Liver (tissue), 3 donors: ENCODE measurements around the gene LSM3.

Experiments
- EGR1 ChIP-seq, 2 donors: IDR thresholded peaks; 2 replicates each; pipeline ENCODE4 v1.6.1; 2016 to 2018; ENCODE audit warnings: antibody characterized with exemption in 2 of 2, low read depth in 2 of 2
- FOXA1 ChIP-seq: IDR thresholded peaks from 2 replicates; pipeline ENCODE4 v1.6.1; 2016; ENCODE audit warnings: antibody characterized with exemption
- GABPA ChIP-seq, 2 donors: IDR thresholded peaks in 1 of 2; conservative IDR thresholded peaks in 1 of 2; 2 replicates each; pipeline ENCODE4 v1.6.1; 2016; ENCODE audit warnings: antibody characterized with exemption in 2 of 2, mild to moderate bottlenecking in 1 of 2, moderate library complexity in 1 of 2
- HNF4G ChIP-seq: IDR thresholded peaks from 2 replicates; pipeline ENCODE4 v1.6.1; 2016; ENCODE audit warnings: antibody characterized with exemption
- JUND ChIP-seq, 2 donors: IDR thresholded peaks; 2 replicates each; pipeline ENCODE4 v1.6.1; 2016; ENCODE audit warnings: antibody characterized with exemption in 2 of 2
- RAD21 ChIP-seq, 2 donors: IDR thresholded peaks; 2 replicates each; pipeline ENCODE4 v1.6.1; 2016; ENCODE audit warnings: antibody characterized with exemption in 2 of 2, mild to moderate bottlenecking in 2 of 2
- TAF1 ChIP-seq: conservative IDR thresholded peaks from 2 replicates; pipeline ENCODE4 v1.6.1; 2016; ENCODE audit warnings: antibody characterized with exemption, mild to moderate bottlenecking
- YY1 ChIP-seq: IDR thresholded peaks from 2 replicates; pipeline ENCODE4 v1.6.1; 2016; ENCODE audit warnings: antibody characterized with exemption, mild to moderate bottlenecking
- TF ChIP-seq, protein P1 (sequence below): fragments of 150-350 bp; IDR thresholded peaks from 2 replicates; pipeline ENCODE4 v1.5.1; 2017; ENCODE audit warnings: improper control_type of control experiment, low read depth, low read length; ENCODE audit not compliant: missing input control
- TF ChIP-seq, protein P2 (sequence below): IDR thresholded peaks from 2 replicates; pipeline ENCODE4 v1.6.1; 2016; ENCODE audit warnings: antibody characterized with exemption
- TF ChIP-seq, protein P3 (sequence below): IDR thresholded peaks from 2 replicates; pipeline ENCODE4 v1.6.1; 2016; ENCODE audit warnings: antibody characterized with exemption
- TF ChIP-seq, protein P4 (sequence below): IDR thresholded peaks from 2 replicates; pipeline ENCODE4 v1.6.1; 2016; ENCODE audit warnings: antibody characterized with exemption, mild to moderate bottlenecking
- donor health status: healthy.
- donor health status: healthy.

DNA sequence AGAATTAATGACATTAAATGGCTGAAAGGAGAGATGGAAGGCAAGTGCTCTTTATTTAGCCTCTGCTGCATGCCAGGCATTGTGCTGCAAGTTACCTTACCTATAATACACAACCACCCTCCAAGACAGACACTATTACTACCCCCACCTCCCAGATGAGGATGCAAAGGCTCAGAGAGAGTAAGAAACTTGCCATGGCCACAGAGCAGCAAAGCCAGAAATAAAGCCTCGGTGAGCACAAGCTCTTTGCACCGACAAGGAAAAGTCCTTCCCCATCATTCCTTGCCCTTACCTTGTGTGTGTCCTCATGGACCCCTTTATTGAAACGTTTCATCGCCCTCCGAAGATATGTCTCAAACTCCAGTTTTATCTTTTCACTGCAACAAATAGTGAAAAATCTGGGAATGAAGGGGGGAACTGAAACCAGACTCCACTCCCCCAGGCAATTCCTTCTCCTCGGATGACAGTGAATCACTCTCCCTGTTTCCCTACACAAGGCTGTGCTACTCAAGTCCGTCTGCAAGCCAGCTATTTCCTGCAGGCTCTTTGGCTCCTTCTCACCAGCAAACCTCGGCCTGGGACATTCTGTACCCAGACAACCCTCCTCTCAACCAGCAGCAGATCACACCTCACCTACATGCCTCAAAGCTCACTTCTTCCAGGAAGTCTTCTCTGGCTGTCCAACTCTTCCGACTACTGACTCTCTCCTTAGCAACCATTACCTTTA lies 11.6 kb upstream of the LSM3 start:
- TF ChIP-seq, protein P1, sequence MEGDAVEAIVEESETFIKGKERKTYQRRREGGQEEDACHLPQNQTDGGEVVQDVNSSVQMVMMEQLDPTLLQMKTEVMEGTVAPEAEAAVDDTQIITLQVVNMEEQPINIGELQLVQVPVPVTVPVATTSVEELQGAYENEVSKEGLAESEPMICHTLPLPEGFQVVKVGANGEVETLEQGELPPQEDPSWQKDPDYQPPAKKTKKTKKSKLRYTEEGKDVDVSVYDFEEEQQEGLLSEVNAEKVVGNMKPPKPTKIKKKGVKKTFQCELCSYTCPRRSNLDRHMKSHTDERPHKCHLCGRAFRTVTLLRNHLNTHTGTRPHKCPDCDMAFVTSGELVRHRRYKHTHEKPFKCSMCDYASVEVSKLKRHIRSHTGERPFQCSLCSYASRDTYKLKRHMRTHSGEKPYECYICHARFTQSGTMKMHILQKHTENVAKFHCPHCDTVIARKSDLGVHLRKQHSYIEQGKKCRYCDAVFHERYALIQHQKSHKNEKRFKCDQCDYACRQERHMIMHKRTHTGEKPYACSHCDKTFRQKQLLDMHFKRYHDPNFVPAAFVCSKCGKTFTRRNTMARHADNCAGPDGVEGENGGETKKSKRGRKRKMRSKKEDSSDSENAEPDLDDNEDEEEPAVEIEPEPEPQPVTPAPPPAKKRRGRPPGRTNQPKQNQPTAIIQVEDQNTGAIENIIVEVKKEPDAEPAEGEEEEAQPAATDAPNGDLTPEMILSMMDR = no peak
- no peak for TF ChIP-seq YY1
- no peak for TF ChIP-seq GABPA (IDR thresholded peaks at IDR 0.05 in 1 of 2, conservative IDR thresholded peaks at IDR 0.05 in 1 of 2)
- TF ChIP-seq, protein P2, sequence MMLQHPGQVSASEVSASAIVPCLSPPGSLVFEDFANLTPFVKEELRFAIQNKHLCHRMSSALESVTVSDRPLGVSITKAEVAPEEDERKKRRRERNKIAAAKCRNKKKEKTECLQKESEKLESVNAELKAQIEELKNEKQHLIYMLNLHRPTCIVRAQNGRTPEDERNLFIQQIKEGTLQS = no peak
- no peak for TF ChIP-seq JUND (IDR thresholded peaks at IDR 0.05)
- TF ChIP-seq, protein P3, sequence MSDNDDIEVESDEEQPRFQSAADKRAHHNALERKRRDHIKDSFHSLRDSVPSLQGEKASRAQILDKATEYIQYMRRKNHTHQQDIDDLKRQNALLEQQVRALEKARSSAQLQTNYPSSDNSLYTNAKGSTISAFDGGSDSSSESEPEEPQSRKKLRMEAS = no peak
- no peak for TF ChIP-seq RAD21 (IDR thresholded peaks at IDR 0.05)
- TF ChIP-seq, protein P4, sequence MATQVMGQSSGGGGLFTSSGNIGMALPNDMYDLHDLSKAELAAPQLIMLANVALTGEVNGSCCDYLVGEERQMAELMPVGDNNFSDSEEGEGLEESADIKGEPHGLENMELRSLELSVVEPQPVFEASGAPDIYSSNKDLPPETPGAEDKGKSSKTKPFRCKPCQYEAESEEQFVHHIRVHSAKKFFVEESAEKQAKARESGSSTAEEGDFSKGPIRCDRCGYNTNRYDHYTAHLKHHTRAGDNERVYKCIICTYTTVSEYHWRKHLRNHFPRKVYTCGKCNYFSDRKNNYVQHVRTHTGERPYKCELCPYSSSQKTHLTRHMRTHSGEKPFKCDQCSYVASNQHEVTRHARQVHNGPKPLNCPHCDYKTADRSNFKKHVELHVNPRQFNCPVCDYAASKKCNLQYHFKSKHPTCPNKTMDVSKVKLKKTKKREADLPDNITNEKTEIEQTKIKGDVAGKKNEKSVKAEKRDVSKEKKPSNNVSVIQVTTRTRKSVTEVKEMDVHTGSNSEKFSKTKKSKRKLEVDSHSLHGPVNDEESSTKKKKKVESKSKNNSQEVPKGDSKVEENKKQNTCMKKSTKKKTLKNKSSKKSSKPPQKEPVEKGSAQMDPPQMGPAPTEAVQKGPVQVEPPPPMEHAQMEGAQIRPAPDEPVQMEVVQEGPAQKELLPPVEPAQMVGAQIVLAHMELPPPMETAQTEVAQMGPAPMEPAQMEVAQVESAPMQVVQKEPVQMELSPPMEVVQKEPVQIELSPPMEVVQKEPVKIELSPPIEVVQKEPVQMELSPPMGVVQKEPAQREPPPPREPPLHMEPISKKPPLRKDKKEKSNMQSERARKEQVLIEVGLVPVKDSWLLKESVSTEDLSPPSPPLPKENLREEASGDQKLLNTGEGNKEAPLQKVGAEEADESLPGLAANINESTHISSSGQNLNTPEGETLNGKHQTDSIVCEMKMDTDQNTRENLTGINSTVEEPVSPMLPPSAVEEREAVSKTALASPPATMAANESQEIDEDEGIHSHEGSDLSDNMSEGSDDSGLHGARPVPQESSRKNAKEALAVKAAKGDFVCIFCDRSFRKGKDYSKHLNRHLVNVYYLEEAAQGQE = no peak
- TF ChIP-seq HNF4G = no peak
- TF ChIP-seq EGR1 (IDR thresholded peaks at IDR 0.05; ENCODE audit: low read depth in 2 of 2) = no peak
- no peak for TF ChIP-seq TAF1
- no peak for TF ChIP-seq FOXA1
